ENCODE measurements around the gene ACACB. TPM values are rescaled to one million over a fixed set of nuclear protein-coding genes. Genes with fewer than 3 reads are reported as not detected.

The ACACB gene
- total and polyA plus RNA-seq, 2 donors (not counting 3 experiments of a cell fraction or from before 2014, with no cell fraction given) = 1.3 to 5.7 TPM

DNA sequence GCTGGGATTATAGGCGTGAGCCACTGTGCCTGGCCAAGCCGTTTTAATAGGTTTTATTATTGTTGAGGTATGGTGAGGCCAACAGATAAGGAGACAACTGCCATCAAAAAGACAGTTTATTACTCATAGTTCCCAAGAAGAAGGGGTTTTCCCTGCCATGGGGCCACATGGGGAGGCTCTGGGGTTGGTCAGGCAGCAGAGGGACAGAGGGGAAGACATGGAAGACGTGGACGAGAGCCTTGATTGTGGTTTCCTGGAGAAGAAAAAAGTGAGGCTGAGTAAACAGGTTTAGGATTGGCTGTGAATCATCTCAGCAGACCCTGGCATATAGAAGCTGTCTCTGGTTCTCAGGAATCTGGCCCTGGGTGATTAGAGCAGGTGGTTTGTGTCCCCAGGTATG is 122.8 kb downstream of the ACACB start:
- Histone ChIP-seq H3K9me3 (replicated peaks; ENCODE audit: control insufficient read depth, insufficient read depth, low read length) (no peaks in the 10 kb centered on the region), H3K27me3 (ENCODE audit: control insufficient read depth in 2 of 2, insufficient read depth in 2 of 2, low read length in 2 of 2) (no peaks in the 10 kb centered on the region), H3K4me1 (ENCODE audit: control insufficient read depth, extremely low read depth, insufficient read depth, low read length) (no peaks in the 10 kb centered on the region), H2AFZ (ENCODE audit: low read depth, low read length) (no peak overlapping the region), H3K9me1 (replicated peaks; ENCODE audit: control insufficient read depth, extremely low read depth, insufficient read depth, low read length) (no peaks in the 10 kb centered on the region), H3K9ac (replicated peaks; ENCODE audit: extremely low read depth, insufficient read depth, low read length) (no peak overlapping the region), H3K36me3 (ENCODE audit: control insufficient read depth in 2 of 2, extremely low read depth in 1 of 2, insufficient read depth in 2 of 2, low read length in 2 of 2) (no peaks in the 10 kb centered on the region), H3K4me2 (ENCODE audit: insufficient read depth, low read length) (no peak overlapping the region), H3K79me2 (ENCODE audit: control insufficient read depth, insufficient read depth, low read length) (no peaks in the 10 kb centered on the region), H4K20me1 (replicated peaks; ENCODE audit: control insufficient read depth, extremely low read depth, insufficient read depth, low read length) (no peaks in the 10 kb centered on the region), H3K27ac (ENCODE audit: insufficient read depth, low read depth, low read length) (no peak overlapping the region), H3K4me3 (replicated peaks in 1 of 3; ENCODE audit: insufficient read depth in 1 of 3, low read depth in 1 of 3, low read length in 3 of 3) (no peak overlapping the region)
- POLR2A ChIA-PET = no interaction called here
- dilution Hi-C loops (cut with MboI; ENCODE audit: extremely low pct_ligation_motif_present, low sequenced_read_pairs) (no loop called here), intact Hi-C loops (cut with micrococcal nuclease) (no loop called here)
- no peak for FAIRE-seq
- TF ChIP-seq GATA2 (IDR thresholded peaks at IDR 0.05; ENCODE audit: insufficient read depth, insufficient read length, low read depth, low read length) = no peak
- no peak for TF ChIP-seq MYC (IDR thresholded peaks at IDR 0.05; ENCODE audit: low read depth, low read length)
- TF ChIP-seq POLR2A (IDR thresholded peaks at IDR 0.05; ENCODE audit: low read depth, low read length) = no peak
- no TSS peak for BruUV-seq (replicated peaks)
- CTCF ChIA-PET = interaction anchor here (1.2 kb wide), 1 partner anchor 25 kb away, joined by 3 read pairs; no protein-coding TSS in a partner anchor
- no peak for DNase-seq (ENCODE audit: low read depth, low spot score)

DNA sequence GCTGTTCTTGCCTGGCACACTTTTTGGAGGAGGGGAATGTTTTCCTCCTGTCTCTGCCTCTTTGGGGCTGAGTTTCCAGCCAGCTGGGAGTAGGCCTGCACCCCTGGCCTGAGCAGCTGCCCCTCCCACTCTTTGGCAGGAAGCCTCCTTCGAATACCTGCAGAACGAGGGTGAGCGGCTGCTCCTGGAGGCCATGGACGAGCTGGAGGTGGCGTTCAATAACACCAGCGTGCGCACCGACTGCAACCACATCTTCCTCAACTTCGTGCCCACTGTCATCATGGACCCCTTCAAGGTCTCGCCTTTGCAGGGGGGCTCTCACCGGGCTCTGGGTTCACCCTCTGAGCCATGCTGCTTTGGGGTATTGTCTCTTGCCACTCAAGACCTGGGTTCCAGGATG is 123.3 kb downstream of the ACACB start:
- Histone ChIP-seq H3K79me2 (ENCODE audit: control insufficient read depth, insufficient read depth, low read length) (no peaks in the 10 kb centered on the region), H4K20me1 (replicated peaks; ENCODE audit: control insufficient read depth, extremely low read depth, insufficient read depth, low read length) (no peaks in the 10 kb centered on the region), H3K36me3 (ENCODE audit: control insufficient read depth in 2 of 2, extremely low read depth in 1 of 2, insufficient read depth in 2 of 2, low read length in 2 of 2) (no peaks in the 10 kb centered on the region), H3K9ac (replicated peaks; ENCODE audit: extremely low read depth, insufficient read depth, low read length) (no peak overlapping the region), H3K27me3 (ENCODE audit: control insufficient read depth in 2 of 2, insufficient read depth in 2 of 2, low read length in 2 of 2) (no peaks in the 10 kb centered on the region), H2AFZ (ENCODE audit: low read depth, low read length) (no peak overlapping the region), H3K4me2 (ENCODE audit: insufficient read depth, low read length) (no peak overlapping the region), H3K4me1 (ENCODE audit: control insufficient read depth, extremely low read depth, insufficient read depth, low read length) (peaks cover 2% of the 10 kb centered on the region), H3K4me3 (replicated peaks in 1 of 3; ENCODE audit: insufficient read depth in 1 of 3, low read depth in 1 of 3, low read length in 3 of 3) (no peak overlapping the region), H3K9me1 (replicated peaks; ENCODE audit: control insufficient read depth, extremely low read depth, insufficient read depth, low read length) (no peaks in the 10 kb centered on the region), H3K27ac (ENCODE audit: insufficient read depth, low read depth, low read length) (no peak overlapping the region), H3K9me3 (replicated peaks; ENCODE audit: control insufficient read depth, insufficient read depth, low read length) (no peaks in the 10 kb centered on the region)
- FAIRE-seq (no peak), DNase-seq (ENCODE audit: low read depth, low spot score) (no peak)
- dilution Hi-C loops (cut with MboI; ENCODE audit: extremely low pct_ligation_motif_present, low sequenced_read_pairs) (no loop called here), intact Hi-C loops (cut with micrococcal nuclease) (no loop called here)
- no peak for TF ChIP-seq POLR2A (IDR thresholded peaks at IDR 0.05; ENCODE audit: low read depth, low read length)
- TF ChIP-seq FOS (IDR thresholded peaks at IDR 0.05; ENCODE audit: borderline replicate concordance, insufficient read depth, low read length) = no peak
- TF ChIP-seq, protein P1, sequence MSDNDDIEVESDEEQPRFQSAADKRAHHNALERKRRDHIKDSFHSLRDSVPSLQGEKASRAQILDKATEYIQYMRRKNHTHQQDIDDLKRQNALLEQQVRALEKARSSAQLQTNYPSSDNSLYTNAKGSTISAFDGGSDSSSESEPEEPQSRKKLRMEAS (IDR thresholded peaks at IDR 0.05; ENCODE audit: insufficient read depth, insufficient read length) = no peak
- TF ChIP-seq GATA2 (IDR thresholded peaks at IDR 0.05; ENCODE audit: insufficient read depth, insufficient read length, low read depth, low read length) = no peak
- TF ChIP-seq, protein P2, sequence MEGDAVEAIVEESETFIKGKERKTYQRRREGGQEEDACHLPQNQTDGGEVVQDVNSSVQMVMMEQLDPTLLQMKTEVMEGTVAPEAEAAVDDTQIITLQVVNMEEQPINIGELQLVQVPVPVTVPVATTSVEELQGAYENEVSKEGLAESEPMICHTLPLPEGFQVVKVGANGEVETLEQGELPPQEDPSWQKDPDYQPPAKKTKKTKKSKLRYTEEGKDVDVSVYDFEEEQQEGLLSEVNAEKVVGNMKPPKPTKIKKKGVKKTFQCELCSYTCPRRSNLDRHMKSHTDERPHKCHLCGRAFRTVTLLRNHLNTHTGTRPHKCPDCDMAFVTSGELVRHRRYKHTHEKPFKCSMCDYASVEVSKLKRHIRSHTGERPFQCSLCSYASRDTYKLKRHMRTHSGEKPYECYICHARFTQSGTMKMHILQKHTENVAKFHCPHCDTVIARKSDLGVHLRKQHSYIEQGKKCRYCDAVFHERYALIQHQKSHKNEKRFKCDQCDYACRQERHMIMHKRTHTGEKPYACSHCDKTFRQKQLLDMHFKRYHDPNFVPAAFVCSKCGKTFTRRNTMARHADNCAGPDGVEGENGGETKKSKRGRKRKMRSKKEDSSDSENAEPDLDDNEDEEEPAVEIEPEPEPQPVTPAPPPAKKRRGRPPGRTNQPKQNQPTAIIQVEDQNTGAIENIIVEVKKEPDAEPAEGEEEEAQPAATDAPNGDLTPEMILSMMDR (IDR thresholded peaks at IDR 0.05; ENCODE audit: extremely low read depth in 1 of 2, insufficient read depth in 1 of 2, low read depth in 1 of 2, low read length in 2 of 2) = no peak
- no peak for TF ChIP-seq JUN (IDR thresholded peaks at IDR 0.05; ENCODE audit: borderline replicate concordance, insufficient read depth, insufficient read length, low read depth)
- TF ChIP-seq EZH2 (IDR thresholded peaks at IDR 0.05; ENCODE audit: borderline replicate concordance, low read depth, low read length, severe bottlenecking) = no peak
- TF ChIP-seq MYC (IDR thresholded peaks at IDR 0.05; ENCODE audit: low read depth, low read length) = no peak
- no peak for TF ChIP-seq POLR2AphosphoS5 (IDR thresholded peaks at IDR 0.05; ENCODE audit: insufficient read depth, low read depth, low read length)
- CTCF ChIA-PET = interaction anchor here (1.2 kb wide), 1 partner anchor 24 kb away, joined by 3 read pairs; no protein-coding TSS in a partner anchor
- POLR2A ChIA-PET = no interaction called here
- BruUV-seq (replicated peaks) = no TSS peak

Measured in endothelial cell of umbilical vein (primary cell).